Measurements from ENCODE around the gene RINL. TPM values are rescaled to one million over a fixed set of nuclear protein-coding genes. Genes with fewer than 3 reads are reported as not detected.
A peak's percentile ranks its signal among the peaks of the same experiment; 100 is the strongest.

Gene RINL
- total and polyA plus RNA-seq, 2 of the 8 experiments (the other 6 are each of a cell fraction or from before 2014, with no cell fraction given) = 11.1 to 11.9 TPM

- TF ChIP-seq, protein P1, sequence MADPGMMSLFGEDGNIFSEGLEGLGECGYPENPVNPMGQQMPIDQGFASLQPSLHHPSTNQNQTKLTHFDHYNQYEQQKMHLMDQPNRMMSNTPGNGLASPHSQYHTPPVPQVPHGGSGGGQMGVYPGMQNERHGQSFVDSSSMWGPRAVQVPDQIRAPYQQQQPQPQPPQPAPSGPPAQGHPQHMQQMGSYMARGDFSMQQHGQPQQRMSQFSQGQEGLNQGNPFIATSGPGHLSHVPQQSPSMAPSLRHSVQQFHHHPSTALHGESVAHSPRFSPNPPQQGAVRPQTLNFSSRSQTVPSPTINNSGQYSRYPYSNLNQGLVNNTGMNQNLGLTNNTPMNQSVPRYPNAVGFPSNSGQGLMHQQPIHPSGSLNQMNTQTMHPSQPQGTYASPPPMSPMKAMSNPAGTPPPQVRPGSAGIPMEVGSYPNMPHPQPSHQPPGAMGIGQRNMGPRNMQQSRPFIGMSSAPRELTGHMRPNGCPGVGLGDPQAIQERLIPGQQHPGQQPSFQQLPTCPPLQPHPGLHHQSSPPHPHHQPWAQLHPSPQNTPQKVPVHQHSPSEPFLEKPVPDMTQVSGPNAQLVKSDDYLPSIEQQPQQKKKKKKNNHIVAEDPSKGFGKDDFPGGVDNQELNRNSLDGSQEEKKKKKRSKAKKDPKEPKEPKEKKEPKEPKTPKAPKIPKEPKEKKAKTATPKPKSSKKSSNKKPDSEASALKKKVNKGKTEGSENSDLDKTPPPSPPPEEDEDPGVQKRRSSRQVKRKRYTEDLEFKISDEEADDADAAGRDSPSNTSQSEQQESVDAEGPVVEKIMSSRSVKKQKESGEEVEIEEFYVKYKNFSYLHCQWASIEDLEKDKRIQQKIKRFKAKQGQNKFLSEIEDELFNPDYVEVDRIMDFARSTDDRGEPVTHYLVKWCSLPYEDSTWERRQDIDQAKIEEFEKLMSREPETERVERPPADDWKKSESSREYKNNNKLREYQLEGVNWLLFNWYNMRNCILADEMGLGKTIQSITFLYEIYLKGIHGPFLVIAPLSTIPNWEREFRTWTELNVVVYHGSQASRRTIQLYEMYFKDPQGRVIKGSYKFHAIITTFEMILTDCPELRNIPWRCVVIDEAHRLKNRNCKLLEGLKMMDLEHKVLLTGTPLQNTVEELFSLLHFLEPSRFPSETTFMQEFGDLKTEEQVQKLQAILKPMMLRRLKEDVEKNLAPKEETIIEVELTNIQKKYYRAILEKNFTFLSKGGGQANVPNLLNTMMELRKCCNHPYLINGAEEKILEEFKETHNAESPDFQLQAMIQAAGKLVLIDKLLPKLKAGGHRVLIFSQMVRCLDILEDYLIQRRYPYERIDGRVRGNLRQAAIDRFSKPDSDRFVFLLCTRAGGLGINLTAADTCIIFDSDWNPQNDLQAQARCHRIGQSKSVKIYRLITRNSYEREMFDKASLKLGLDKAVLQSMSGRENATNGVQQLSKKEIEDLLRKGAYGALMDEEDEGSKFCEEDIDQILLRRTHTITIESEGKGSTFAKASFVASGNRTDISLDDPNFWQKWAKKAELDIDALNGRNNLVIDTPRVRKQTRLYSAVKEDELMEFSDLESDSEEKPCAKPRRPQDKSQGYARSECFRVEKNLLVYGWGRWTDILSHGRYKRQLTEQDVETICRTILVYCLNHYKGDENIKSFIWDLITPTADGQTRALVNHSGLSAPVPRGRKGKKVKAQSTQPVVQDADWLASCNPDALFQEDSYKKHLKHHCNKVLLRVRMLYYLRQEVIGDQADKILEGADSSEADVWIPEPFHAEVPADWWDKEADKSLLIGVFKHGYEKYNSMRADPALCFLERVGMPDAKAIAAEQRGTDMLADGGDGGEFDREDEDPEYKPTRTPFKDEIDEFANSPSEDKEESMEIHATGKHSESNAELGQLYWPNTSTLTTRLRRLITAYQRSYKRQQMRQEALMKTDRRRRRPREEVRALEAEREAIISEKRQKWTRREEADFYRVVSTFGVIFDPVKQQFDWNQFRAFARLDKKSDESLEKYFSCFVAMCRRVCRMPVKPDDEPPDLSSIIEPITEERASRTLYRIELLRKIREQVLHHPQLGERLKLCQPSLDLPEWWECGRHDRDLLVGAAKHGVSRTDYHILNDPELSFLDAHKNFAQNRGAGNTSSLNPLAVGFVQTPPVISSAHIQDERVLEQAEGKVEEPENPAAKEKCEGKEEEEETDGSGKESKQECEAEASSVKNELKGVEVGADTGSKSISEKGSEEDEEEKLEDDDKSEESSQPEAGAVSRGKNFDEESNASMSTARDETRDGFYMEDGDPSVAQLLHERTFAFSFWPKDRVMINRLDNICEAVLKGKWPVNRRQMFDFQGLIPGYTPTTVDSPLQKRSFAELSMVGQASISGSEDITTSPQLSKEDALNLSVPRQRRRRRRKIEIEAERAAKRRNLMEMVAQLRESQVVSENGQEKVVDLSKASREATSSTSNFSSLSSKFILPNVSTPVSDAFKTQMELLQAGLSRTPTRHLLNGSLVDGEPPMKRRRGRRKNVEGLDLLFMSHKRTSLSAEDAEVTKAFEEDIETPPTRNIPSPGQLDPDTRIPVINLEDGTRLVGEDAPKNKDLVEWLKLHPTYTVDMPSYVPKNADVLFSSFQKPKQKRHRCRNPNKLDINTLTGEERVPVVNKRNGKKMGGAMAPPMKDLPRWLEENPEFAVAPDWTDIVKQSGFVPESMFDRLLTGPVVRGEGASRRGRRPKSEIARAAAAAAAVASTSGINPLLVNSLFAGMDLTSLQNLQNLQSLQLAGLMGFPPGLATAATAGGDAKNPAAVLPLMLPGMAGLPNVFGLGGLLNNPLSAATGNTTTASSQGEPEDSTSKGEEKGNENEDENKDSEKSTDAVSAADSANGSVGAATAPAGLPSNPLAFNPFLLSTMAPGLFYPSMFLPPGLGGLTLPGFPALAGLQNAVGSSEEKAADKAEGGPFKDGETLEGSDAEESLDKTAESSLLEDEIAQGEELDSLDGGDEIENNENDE (IDR thresholded peaks at IDR 0.05; ENCODE audit: insufficient replicate concordance, low read length) = no peak
- TF ChIP-seq, protein P2, sequence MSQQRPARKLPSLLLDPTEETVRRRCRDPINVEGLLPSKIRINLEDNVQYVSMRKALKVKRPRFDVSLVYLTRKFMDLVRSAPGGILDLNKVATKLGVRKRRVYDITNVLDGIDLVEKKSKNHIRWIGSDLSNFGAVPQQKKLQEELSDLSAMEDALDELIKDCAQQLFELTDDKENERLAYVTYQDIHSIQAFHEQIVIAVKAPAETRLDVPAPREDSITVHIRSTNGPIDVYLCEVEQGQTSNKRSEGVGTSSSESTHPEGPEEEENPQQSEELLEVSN (IDR thresholded peaks at IDR 0.05) = no peak
- TF ChIP-seq SAP30 (IDR thresholded peaks at IDR 0.05; ENCODE audit: insufficient read depth, insufficient replicate concordance, low read length) (no peak), NANOG (IDR thresholded peaks at IDR 0.05; ENCODE audit: insufficient read depth, low read depth, low read length, poor library complexity, severe bottlenecking) (no peak), RBBP5 (IDR thresholded peaks at IDR 0.05; ENCODE audit: borderline replicate concordance, low read depth, low read length) (no peak), TEAD4 (IDR thresholded peaks at IDR 0.05; ENCODE audit: low read depth, low read length) (0 out of 2 replicates have a peak, but pooled peaks have one; percentile 26), PHF8 (conservative IDR thresholded peaks at IDR 0.05; ENCODE audit: low read depth, low read length) (no peak; the same call in 1 of the 2 replicates), RXRA (IDR thresholded peaks at IDR 0.05; ENCODE audit: insufficient read depth, low read depth, low read length) (no peak), CREB1 (IDR thresholded peaks at IDR 0.05) (0 out of 2 replicates have a peak, but pooled peaks have one; percentile 46), EGR1 (IDR thresholded peaks at IDR 0.05; ENCODE audit: borderline replicate concordance, low read depth, low read length) (no peak), SUZ12 (IDR thresholded peaks at IDR 0.05; ENCODE audit: low read length) (no peak)
These were observed 22.1 kb upstream of the RINL start (continued) for GRCh38 chr19:38900202-38900629.

Data from H1 (cell line).